GDM1 (cell line): ENCODE measurements around the gene C2.
"Not testable (repeated sequence)": the region's sequence is repeated elsewhere in the genome, so short reads cannot be mapped to it uniquely, and the experiment has no call there.

Experiments
- DNase-seq: peaks from one replicate; lab custom pipeline; 2025; lab: John Stamatoyannopoulos, UW

C2 gene

DNA sequence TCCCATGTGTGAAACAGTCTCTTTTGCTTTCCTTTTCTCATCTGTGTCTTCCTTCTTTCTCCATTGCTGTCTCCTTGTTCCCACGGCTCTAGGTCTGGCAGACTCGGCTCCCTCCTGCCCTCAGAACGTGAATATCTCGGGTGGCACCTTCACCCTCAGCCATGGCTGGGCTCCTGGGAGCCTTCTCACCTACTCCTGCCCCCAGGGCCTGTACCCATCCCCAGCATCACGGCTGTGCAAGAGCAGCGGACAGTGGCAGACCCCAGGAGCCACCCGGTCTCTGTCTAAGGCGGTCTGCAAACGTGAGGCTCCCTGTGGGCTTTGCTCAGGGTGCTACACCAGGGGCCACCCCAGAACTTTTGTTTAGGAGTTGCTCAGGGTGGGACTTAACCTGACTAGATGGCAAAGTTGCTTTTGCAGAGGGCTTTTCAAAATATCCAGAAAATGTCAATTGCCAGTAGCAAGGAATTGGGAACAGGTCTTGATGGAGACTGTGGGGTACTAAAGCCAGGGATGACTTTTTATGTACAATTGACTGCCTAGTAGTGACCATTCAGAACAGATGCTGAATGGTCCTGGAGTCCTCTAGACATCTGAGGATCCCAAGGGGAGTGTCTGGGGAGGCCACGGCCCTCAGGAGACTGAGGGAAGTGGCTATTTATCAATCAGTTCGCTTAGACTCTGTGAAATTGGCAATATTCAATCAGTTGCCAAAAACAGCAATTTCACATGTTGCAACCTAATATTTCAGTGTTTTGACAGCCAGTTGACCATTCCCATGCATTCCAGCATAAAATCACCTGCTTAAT, 550 bp downstream of the C2 start:
- DNase-seq: no peak

DNA sequence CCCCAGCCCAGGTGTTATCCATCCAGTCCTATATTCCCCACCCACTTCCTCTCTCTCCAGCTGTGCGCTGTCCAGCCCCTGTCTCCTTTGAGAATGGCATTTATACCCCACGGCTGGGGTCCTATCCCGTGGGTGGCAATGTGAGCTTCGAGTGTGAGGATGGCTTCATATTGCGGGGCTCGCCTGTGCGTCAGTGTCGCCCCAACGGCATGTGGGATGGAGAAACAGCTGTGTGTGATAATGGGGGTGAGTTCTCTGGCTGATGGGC, 1.1 kb downstream of the C2 start:
- no peak for DNase-seq

DNA sequence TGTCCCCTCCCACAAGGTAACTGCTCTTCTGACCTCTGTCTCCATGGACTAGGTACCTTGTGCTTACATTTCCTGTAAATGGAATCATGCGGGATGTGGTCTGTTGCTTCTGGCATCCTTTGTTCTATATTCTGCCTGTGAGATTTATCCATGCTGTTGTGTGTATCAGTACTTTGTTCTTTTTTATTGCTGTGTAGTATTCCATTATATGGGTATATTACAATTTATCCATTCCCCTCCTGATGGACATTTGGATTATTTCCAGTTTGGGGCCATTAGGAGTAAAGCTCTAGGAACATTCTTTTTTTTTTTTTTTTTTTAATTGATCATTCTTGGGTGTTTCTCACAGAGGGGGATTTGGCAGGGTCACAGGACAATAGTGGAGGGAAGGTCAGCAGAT, 3.4 kb downstream of the C2 start:
- no peak for DNase-seq

DNA sequence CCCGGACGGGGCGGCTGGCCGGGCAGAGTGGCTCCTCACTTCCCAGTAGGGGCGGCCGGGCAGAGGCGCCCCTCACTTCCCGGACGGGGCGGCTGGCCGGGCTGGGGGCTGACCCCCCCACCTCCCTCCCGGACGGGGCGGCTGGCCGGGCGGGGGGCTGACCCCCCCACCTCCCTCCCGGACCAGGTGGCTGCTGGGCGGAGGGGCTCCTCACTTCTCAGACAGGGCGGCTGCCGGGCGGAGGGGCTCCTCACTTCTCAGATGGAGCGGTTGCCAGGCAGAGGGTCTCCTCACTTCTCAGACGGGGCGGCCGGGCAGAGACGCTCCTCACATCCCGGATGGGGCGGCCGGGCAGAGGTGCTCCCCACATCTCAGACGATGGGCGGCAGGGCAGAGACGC, 4.6 kb downstream of the C2 start:
- DNase-seq: not testable (repeated sequence)

DNA sequence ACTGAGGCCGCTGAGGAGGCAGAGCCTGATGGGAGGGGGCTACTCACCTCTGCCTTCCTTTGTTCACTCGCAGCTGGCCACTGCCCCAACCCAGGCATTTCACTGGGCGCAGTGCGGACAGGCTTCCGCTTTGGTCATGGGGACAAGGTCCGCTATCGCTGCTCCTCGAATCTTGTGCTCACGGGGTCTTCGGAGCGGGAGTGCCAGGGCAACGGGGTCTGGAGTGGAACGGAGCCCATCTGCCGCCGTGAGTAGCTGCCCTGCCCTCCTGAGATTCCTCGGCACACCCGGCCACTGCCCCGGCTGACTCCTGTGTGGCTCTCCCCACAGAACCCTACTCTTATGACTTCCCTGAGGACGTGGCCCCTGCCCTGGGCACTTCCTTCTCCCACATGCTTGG, 6.0 kb downstream of the C2 start:
- DNase-seq: no peak

DNA sequence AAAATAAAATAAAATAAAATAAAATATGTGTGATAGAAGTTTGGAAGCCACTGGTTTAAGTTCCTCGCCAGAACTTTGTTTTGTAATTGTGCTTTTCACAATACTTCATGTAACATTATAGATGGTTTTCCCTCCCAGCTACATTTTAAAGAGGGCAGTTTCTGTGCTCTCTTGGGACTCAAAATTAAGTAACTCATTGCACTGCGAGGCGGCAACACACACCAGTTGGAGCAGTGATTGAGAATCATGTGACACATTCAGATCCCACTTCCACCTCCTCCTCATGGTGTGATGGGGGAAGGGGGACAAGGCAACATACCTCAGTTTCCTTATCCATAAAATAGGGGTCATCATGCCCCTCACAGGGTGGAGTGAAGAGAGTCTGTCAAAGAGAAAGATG, 7.5 kb downstream of the C2 start:
- no peak for DNase-seq

DNA sequence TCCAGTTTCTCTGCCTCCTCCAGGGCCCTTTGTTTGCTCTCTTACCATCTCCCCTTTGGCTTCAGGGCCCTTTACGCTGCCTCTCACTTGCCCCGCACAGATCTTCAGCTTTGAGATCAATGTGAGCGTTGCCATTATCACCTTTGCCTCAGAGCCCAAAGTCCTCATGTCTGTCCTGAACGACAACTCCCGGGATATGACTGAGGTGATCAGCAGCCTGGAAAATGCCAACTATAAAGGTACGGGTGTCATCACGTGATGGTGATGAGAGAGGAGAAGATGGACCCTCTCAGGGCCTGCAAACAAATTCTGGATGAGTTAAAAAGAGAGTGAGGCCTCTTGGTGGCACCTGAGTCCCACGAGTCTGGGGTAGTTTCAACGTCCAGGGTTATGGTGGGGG, 8.3 kb downstream of the C2 start:
- no peak for DNase-seq

DNA sequence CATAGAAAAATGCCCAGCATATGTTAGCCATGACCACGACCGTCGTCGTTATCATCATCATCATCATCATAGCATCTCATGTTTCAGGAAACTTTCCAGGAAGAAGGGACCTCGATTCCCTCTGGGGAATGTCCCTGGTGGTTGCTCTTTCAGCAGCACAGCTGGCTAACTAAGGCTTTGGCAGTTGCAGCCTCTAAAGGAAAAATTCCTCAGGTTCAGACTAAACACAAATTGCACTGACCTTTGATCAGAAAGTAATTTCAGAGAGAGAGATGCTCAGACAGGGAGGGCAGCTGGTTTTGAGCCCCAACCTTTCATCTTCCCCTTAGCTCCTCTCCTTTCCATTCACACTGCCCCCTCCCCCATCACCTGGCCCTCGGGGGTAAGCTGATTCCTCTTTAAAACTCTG, 12.7 kb downstream of the C2 start:
- DNase-seq: no peak

DNA sequence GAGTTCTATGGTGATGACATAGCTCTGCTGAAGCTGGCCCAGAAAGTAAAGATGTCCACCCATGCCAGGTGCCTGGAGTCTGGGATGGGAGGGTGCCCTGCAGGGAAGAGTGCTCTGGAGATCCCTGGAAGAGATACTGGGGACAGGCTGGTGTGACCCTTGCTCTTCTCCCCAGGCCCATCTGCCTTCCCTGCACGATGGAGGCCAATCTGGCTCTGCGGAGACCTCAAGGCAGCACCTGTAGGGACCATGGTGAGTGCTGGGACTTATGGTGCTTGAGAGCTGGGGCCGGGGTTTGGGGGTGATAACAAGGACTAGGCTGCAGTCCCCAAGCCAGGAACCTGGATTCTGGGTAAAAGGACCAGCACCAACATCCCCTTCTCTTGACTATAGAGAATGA, 16.2 kb downstream of the C2 start:
- DNase-seq: no peak

DNA sequence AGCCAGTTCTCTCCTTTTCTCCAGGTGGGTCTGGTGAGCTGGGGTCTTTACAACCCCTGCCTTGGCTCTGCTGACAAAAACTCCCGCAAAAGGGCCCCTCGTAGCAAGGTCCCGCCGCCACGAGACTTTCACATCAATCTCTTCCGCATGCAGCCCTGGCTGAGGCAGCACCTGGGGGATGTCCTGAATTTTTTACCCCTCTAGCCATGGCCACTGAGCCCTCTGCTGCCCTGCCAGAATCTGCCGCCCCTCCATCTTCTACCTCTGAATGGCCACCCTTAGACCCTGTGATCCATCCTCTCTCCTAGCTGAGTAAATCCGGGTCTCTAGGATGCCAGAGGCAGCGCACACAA, 17.6 kb downstream of the C2 start:
- no peak for DNase-seq

DNA sequence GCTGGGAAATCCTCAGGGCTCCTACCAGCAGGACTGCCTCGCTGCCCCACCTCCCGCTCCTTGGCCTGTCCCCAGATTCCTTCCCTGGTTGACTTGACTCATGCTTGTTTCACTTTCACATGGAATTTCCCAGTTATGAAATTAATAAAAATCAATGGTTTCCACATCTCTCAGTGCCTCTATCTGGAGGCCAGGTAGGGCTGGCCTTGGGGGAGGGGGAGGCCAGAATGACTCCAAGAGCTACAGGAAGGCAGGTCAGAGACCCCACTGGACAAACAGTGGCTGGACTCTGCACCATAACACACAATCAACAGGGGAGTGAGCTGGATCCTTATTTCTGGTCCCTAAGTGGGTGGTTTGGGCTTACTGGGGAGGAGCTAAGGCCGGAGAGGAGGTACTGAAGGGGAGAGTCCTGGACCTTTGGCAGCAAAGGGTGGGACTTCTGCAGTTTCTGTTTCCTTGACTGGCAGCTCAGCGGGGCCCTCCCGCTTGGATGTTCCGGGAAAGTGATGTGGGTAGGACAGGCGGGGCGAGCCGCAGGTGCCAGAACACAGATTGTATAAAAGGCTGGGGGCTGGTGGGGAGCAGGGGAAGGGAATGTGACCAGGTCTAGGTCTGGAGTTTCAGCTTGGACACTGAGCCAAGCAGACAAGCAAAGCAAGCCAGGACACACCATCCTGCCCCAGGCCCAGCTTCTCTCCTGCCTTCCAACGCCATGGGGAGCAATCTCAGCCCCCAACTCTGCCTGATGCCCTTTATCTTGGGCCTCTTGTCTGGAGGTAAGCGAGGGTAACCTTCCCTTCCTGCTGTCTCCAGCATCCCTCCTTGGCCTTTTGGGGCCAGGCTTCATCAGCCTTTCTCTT, 18.2 kb downstream of the C2 start, which contains the start of gene CFB:
TSS of gene CFB (plus strand) at position 589 of the 863 bp plus-strand sequence. CDS start at position 716, 127 bp downstream.
- DNase-seq: no peak

DNA sequence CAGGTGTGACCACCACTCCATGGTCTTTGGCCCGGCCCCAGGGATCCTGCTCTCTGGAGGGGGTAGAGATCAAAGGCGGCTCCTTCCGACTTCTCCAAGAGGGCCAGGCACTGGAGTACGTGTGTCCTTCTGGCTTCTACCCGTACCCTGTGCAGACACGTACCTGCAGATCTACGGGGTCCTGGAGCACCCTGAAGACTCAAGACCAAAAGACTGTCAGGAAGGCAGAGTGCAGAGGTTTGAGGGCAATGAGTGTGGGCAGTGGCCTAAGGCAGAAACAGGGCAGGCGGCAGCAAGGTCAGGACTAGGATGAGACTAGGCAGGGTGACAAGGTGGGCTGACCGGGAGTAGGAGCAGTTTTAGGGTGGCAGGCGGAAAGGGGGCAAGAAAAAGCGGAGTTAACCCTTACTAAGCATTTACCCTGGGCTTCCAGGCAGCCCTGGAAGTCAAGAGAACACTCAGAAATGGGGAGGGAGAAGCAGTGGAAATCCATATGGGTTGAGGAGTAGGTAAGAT, 18.9 kb downstream of the C2 start:
- no peak for DNase-seq

DNA sequence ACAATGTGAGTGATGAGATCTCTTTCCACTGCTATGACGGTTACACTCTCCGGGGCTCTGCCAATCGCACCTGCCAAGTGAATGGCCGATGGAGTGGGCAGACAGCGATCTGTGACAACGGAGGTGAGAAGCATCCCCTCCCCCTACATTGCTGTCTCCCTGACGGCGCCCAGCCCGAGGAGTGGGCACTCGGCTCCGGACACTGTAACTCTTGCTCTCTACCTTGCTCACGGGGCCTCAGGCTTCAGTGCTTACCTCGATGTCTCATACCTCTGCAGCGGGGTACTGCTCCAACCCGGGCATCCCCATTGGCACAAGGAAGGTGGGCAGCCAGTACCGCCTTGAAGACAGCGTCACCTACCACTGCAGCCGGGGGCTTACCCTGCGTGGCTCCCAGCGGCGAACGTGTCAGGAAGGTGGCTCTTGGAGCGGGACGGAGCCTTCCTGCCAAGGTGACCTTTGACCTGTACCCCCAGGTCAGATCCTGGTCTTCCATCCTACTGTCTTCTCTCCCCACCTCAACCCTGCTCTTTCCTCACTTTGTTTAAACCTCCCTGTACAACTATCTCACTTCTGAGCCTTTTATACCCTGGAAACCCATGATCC, 19.7 kb downstream of the C2 start:
- no peak for DNase-seq

DNA sequence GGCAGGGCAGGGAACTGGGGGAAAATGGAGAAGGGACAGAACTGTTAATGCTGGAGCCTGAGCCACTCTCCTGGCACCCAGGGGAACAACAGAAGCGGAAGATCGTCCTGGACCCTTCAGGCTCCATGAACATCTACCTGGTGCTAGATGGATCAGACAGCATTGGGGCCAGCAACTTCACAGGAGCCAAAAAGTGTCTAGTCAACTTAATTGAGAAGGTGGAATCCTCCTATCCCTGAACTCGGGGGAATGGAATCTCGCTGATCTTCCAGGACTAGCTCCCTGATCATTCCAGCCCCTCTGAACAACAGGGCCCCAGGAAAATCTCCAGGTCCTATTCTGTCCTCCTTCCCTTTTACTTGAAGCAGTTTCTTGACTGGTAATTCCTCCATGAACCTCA, 20.3 kb downstream of the C2 start:
- DNase-seq: no peak

DNA sequence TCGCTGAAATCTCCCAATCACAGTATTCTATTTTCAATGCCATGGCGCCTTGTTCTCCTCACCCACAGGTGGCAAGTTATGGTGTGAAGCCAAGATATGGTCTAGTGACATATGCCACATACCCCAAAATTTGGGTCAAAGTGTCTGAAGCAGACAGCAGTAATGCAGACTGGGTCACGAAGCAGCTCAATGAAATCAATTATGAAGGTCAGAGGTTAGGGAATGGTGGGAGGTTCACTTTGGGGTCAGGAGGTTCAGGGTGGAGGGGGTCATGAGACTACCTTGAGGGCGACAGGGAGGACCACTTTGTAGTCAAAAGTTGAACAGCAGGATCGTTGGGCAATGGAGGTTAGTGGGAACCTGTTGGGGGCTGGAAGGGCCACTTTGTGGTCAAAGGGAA, 20.8 kb downstream of the C2 start:
- no peak for DNase-seq

DNA sequence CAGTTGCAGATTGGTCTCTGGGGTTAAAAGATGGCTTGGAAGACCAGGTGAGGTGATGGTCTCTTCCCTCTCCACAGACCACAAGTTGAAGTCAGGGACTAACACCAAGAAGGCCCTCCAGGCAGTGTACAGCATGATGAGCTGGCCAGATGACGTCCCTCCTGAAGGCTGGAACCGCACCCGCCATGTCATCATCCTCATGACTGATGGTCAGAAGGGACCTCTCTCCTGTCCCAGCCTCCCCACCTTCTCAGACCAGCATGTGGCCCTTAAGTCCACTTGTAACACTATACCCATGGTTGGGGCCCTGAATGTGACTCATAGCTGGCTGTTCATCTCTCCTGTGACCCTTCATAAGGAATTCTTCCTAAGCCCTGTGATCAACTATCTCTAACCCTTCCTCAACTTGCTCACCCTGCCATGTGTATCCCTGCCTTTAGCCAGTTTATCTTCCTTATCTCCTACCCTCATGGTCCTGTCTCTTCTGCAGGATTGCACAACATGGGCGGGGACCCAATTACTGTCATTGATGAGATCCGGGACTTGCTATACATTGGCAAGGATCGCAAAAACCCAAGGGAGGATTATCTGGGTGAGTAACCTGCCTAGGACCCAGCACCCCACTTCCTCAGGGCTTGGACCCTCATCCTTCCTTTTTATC, 21.4 kb downstream of the C2 start:
- no peak for DNase-seq

DNA sequence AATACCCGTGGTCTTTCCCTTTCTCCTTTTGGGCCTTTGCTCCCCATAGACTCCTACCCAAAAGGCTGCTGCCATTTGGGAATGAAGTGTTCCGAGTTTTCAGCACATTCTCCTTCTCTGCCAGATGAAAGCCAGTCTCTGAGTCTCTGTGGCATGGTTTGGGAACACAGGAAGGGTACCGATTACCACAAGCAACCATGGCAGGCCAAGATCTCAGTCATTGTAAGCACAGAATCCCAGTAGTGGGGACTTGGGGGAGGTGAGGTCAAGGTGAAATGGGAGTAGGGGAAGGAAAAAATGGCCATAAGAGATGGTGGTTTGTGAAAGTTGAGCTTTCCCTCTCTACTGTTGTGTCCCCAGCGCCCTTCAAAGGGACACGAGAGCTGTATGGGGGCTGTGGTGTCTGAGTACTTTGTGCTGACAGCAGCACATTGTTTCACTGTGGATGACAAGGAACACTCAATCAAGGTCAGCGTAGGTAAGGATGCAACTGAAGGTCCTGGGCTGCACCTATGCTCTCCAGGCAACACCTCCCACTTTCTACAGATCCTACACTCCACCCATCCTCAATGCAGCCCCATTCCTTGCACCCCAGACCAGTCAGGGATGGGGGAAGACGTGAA, 22.5 kb downstream of the C2 start:
- no peak for DNase-seq

DNA sequence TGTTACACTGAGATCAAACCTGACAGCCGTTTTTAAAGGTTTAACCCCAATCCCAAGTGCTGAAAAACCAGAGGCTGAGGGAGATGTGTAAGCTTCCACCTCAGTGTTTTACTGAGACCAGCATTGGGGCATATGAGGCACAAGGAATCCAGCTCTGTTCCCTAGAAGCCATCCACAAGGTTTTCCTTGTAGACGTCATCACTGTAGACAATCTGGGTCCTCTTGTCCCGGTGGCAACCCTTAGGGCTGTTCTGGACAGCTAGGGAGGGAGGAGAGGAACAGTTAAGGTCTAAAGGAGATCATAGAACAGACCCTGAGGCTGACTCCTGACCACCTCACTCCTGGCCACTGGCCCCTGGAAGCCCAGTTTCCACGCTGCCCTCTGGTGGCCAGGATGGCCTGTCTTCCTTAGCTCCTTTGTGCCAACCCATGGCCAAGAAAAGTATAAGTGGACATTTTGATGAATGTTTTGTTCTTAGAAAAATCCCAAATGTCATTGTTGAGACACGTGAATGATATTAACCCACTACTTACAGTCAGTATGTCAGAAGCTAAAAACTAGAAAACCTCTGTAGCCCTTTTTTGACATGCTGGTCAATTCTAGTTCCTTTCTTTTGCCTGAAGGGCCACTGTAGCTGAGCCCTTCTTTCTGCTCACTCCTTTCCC, 24.8 kb downstream of the C2 start:
- no peak for DNase-seq

DNA sequence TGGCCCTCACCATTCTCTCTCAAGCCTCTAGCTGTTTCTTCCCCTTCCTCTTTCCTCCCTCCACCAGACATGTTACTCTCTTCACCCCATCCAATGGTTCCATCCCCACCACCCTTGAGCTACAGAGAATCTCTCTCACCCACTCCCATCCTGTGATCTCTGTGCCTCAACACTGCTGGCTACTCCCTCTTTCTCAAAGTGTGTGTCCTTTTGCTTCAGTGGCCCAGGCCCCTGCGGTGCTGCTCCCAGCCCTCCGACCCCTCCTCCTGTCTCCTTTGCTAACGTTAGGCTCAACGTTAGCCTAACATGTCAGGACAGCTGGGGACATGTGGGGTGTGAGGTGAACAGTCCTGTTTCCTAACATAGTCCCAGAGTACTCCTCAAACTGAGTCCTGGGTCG, 25.4 kb downstream of the C2 start:
- DNase-seq: no peak

DNA sequence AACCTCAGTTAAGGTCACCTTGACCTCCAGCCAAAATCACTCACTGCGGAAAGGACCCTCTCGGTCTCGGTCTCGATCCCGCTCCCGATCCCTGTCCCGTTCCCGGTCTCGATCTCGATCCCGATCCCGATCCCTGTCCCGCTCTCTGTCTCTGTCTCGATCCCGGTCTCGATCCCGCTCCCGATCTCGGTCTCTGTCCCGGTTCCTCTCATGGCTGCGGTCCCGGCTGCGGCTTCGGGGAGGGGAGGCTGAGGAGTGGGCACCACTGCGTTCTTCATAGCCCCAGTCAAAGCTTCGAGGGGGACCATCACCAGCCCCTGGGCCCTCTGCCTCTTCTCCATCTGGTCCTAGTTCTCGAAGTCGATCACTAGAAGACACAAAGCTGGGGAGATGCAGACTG, 27.0 kb downstream of the C2 start:
- DNase-seq: no peak

DNA sequence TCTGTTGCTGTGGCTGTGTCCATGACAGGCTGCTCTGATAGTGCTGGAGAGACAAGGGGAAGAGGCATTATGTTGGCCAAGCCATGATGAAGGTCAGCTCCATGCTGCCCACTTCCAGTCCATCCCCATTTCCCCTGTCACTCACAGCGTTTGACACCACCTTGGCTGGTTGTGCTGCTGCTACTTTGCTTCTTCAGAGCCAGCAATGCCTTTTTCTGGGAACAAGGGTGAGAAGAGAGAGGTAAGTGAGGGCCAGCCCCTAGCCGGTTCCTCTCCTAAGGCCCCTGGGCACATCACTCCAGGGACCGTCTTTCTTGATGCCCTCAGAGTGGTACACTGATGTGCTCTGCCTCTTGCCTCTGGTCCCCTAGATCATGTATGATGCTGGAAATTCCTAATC, 29.3 kb downstream of the C2 start:
- no peak for DNase-seq

DNA sequence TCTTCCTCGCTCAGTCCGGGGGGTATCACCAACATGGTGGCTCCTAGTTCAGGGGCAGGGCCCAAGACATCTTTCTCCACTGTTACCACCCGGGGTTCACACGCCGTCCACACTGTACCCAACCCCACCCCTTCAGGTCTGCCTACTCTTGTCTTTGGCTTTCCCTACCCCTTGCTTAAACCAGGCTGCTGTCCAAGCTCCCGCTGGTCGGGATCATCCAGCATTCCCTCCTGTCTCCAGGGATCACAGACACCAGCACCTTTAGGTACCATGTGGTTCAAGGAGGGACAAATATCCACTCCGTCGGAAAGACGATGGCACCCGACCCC, 30.9 kb downstream of the C2 start:
- DNase-seq: no peak
